22Rv1 (cell line): Measurements from ENCODE around the gene DENND4A.
A peak's percentile ranks its signal among the peaks of the same experiment; 100 is the strongest.

ENCODE experiments used
- H3K27ac ChIP-seq: fragments of 450-650 bp; 2 replicates; pipeline ENCODE4 v1.5.1; 2017
- CTCF ChIP-seq: fragments of 450-650 bp; IDR thresholded peaks from 2 replicates; pipeline ENCODE4 v1.5.1; 2017; ENCODE audit warnings: mild to moderate bottlenecking
- ZFX ChIP-seq: fragments of 450-650 bp; IDR thresholded peaks from 2 replicates; pipeline ENCODE4 v1.6.1; 2017; ENCODE audit warnings: antibody characterized with exemption, borderline replicate concordance

The DENND4A gene

DNA sequence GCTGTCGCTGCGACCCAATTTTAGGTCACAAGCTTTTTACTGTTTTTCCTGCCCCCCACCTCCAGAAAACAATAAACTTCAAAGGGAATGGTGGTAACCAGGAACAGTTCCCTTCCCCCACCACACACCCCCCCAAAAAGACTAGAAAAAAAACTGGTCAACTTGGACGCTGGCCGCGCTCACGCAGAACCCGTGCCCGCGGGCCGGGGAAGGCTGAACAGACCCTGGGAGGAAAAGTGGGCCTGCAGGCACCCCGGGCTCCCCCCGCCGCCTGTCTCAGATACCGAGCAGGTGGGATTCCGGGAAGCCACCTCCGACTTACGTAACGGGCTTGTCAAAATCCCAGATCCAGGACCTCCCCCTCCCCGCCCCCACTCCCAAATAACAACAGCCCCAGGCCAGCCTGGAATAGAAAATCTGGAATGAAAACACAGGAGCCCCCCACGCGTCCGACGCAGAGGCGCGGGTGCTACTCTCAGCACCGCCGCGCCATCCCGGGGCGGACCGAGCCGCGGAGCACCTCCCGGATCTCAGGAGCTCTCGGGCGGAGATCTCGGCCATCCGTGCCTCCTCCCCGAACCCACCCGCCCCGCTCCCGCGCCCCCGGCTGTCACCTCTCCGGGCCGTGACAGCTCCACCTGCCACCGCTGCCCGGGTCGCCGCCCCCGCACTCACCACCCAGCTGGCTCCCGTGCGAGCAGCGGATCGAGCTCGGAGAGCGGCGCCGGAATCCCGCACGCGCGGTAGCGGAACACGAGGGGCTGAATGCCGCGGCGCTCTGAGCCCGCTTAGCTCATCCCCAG lies 557 bp downstream of the DENND4A start:
- TF ChIP-seq CTCF (no peak), ZFX (no peak)
- peak overlapping the region; percentile 82 for H3K27ac ChIP-seq

- TF ChIP-seq CTCF, result no peak
- TF ChIP-seq ZFX, result no peak
- H3K27ac ChIP-seq, result peak overlapping the region; percentile 82
Observed at GRCh38 chr15:65790694-65791334, 1.3 kb downstream of the DENND4A start.

- TF ChIP-seq CTCF (no peak), ZFX (no peak)
- H3K27ac ChIP-seq, result no peak overlapping the region
Observed at GRCh38 chr15:65789759-65790425, 2.2 kb downstream of the DENND4A start.

GRCh38 chr15:65789105-65789504 lies 3.0 kb downstream of the DENND4A start:
- no peak overlapping the region for H3K27ac ChIP-seq
- no peak for TF ChIP-seq ZFX
- no peak for TF ChIP-seq CTCF

GRCh38 chr15:65787260-65787659 lies 4.8 kb downstream of the DENND4A start:
- H3K27ac ChIP-seq, result no peak overlapping the region
- TF ChIP-seq CTCF (no peak), ZFX (no peak)

DNA sequence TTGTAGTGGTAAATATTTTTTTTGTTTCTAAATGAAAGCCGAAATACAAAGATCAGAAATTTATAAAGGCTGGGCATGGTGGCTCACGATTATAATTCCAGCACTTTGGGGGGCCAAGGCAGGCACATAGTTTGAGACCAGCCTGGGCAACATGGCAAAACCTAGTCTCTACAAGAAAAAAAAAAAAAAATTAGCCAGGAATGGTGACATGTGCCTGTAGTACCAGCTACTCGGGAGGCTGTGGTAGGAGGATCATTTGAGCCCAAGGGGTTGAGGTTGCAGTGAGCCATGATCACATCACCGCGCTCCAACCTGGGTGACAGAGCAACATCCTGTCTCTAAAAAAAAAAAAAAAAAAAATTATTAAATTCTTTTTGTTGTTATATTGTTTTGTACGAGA lies 6.9 kb downstream of the DENND4A start:
- no peak for TF ChIP-seq CTCF
- no peak for TF ChIP-seq ZFX
- H3K27ac ChIP-seq, result no peak overlapping the region

DNA sequence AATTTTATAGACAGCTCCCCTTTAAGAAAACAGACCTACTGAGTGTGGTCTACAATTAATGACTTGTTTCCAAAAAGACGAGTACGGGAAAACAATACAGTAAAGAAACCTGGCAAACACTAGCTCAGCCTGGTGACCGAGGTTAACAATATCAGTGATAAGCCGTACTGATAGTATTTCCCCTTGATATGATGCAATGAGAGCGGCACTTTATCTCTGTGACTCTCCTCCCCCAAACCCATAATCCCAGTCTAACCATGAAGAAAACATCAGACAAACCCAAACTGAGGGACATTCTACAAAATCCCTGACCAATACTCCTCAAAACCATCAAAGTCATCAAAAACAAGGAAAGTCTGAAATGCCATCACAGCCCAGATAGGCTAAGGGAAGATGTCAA lies 8.2 kb downstream of the DENND4A start:
- no peak overlapping the region for H3K27ac ChIP-seq
- TF ChIP-seq CTCF (no peak), ZFX (no peak)
